HG03432 (cell line): ENCODE results near the gene DEPP1.

Source experiments
- ATAC-seq: cut with Tn5 transposase; IDR thresholded peaks from one replicate; pipeline ENCODE4 v1.9.1; 2021; ENCODE audit warnings: mild to moderate bottlenecking, moderate library complexity; ENCODE audit not compliant: unreplicated experiment

Gene DEPP1

GRCh38 chr10:44955413-44956070, 23.1 kb downstream of the DEPP1 start:
- ATAC-seq: no peak

DNA sequence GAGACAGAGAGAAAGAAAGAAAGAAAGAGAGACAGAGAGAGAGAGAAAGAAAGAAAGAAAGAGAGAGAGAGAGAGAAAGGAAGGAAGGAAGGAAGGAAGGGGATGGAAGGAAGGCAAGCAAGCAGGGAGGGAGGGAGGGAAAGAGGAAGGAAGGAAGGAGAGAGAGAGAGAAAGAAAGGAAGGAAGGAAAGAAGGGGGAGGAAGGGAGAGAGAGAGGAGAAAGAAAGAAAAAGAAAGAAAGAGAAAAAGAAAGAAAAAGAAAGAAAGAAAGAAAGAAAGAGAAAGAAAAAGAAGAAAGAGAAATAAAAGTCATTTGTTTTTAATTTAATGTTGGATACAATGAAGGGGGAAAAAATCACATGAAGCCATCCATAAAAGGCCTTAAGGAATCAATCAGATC, 23.6 kb downstream of the DEPP1 start:
- no peak for ATAC-seq

DNA sequence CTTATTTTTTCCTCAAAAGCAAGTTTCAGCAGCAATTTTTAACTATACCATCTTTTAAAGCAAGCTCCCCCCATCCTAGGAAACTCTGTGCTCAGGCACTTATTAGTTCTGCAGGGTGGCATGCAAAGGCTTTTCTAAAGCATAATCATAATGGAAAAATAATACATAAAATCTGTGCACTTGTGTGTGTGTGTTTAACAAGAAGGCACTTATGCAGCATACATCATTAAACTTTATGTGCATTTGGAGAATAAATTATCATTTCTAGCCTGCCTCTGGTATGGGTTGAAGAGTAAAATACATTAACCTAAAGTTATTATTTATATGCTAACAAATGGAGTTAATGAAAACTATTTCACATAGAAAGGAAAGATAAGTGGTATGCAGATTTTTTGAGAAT, 24.6 kb downstream of the DEPP1 start:
- no peak for ATAC-seq

DNA sequence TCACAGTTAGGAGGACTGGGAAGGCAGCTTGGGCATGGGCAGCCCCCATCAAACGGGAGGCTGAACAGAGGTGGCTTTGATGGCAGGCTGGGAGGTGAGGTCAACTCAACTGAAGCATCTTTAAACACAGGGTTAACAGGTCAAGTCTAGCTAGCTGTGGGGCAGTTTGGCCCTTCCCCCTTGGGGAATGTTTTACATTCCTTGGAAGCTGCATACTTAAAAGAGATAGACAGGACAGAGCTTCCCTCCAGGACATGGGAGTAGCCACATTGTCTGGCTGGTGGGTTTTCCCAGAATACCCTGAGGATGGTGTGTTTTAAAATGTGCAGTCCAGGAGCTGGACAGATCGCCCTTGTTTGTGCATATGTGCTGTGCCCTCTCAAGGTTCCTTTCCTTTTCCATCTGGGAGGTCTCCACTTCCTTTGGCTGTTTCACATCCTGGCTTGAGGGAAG, 25.8 kb downstream of the DEPP1 start:
- ATAC-seq: no peak

GRCh38 chr10:44951576-44952226, 26.9 kb downstream of the DEPP1 start:
- no peak for ATAC-seq

GRCh38 chr10:44950326-44951225, 28.0 kb downstream of the DEPP1 start:
- no peak for ATAC-seq

GRCh38 chr10:44949915-44950314, 28.7 kb downstream of the DEPP1 start:
- ATAC-seq: no peak

DNA sequence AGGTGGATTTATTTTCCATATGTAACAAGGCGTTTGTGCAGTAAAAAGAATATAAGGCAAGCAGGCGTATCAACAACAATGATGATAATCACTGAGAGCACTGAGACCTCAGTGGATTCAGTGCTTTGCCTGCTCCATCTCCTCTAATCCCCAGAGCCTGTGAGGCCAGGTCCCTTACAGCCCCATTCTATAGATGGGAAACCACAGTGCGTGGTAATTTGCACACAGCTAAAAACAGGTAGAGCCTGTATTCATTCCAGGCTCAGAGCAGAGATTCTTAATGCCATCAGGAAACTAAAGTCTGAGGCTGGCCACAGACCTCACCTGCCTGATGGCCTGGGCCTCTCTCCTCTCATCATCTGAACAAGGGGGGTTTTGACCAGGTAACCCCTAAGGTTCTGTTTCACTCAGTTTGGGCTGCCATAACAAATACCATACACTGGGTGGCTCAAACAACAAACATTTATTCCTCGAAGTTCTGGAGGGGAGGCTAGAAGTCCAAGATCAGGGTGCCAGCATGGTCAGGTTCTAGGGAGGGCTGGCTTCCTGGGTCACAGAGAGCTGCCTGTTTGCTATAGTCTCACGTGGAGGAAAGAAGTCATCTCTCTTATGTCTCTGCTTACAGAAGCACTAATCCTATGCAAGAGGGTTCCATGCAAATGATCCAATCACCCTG, 29.3 kb downstream of the DEPP1 start:
- ATAC-seq: no peak

- ATAC-seq: no peak
Observed at GRCh38 chr10:44948642-44949041, 30.0 kb downstream of the DEPP1 start.

- ATAC-seq: peak; percentile 65
Observed at GRCh38 chr10:44947371-44948152, 31.0 kb downstream of the DEPP1 start.

DNA sequence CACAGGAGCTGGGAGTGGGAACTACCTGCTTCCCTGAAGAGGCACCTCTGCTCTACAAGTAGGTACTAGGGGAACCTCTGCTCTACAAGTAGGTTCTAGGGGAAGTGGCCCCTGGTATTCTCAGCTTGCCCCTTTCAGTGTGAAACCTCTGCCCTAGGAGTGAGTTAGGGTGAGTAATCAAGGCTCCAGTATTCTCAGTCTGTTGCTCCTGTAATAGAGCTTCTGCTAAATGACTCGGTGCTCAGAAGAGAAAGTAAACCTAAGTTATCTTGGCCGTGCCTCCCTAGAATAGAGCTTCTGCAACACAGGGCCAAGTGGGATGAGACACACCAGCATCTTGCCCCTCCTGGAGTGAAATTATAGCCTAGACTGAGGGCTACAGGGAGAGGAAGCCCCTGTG, 32.4 kb downstream of the DEPP1 start:
- ATAC-seq: peak; percentile 71

DNA sequence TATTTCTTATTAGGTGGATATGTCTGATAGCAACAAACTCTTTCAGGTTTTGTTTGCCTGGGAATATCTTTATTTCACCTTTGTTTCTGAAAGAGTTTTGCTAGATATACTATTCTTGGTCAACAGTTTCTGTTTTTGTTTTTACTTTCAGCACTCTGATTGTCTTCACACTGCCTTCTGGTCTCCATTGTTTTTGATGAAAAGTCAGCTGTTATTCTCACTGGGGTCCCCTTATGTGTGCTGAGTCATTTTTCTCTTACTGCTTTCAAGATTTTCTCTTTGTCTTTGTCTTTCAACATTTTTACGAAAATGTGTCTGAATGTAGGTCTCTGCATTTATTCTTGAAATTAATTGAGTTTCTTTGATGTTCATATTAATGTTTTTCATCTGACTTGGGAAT, 34.3 kb downstream of the DEPP1 start:
- ATAC-seq: no peak

DNA sequence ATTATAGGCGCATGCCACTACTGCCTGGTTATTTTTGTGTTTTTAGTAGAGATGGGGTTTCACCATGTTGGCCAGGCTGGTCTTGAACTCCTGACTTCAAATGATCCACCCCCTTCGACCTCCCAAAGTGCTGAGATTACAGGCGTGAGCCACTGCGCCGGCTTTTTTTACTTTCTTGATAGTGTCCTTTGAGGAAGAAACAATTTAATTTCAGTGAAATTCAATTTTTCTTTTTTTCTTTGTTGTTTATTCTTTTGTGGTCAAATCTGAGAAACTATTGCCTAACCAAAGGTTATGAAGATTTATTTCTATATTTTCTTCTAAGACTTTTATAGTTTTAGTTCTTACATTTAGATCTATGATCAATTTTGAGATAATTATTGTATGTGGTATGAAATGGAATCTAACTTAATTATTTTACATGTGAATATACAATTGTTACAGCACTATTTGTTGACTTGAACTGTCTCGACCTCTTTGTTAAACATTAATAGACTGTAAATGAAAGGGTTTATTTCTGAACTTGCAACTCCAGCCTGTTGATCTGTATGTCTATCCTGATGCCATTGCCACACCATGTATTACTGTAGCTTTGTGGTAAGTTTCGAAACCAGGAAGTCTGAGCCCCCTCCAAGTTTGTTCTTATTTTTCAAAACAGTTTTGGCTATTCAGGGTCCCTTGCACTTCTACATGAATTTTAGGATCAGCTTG, 38.8 kb downstream of the DEPP1 start:
- no peak for ATAC-seq

GRCh38 chr10:44938956-44939355, 39.7 kb downstream of the DEPP1 start:
- no peak for ATAC-seq

DNA sequence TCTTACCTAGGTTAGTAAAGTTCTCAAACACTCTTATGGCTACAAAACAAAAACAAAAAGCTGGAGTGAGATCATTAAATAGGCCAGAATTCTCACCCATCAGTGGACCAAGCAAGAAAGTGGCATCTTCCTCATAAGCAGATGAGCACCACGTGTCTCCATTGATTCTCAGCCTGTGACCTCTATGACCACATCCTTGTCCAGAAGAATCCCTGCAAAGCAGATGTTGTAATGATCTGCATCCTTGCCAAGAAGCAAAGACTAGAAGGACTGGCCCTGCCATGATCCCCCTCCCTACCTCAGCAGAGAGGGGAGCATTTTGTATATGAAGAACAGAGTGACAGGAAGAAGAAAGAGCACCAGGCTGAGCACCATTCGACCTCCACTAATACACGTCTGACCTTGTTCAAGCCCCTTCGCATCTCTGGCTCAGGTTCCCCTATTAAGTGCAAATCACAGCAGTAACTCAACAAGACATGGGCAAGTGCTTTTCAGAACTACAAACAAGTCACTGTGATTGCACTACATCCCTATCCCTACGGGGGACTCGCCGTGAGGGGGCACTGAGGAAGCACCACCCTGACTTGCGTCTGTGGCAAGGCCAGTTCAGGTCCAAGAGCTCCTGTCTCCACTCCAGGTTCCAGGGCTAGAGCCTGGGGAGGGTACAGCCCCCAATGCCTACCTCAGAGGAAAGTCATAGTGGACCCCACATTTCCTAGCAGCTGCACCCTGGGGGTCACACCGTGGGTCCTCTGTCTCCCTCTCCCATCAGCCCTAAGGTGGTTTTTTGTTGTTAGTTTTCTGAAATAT, 41.2 kb downstream of the DEPP1 start:
- ATAC-seq: no peak

- ATAC-seq: no peak
Observed at GRCh38 chr10:44936314-44936975, 42.2 kb downstream of the DEPP1 start.

DNA sequence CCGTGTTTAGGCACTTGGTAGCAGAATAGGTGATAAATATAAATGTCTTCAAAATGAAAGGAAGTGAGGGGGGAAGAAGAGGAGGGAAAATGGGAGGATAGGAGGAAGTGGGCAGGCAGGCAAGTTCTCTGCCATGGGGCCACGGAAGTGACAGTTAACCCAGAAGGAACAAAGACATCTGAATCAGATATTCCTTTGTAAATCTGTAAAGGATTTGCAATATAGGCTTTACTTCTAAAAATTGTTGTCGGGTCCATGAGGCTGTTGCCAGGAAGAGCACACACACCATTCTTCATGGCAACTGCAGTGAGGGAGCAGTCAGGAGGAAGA, 42.7 kb downstream of the DEPP1 start:
- ATAC-seq: no peak

GRCh38 chr10:44935201-44935965, 43.2 kb downstream of the DEPP1 start:
- no peak for ATAC-seq
